ENCODE measurements around the gene BTNL2.
"Not testable (repeated sequence)": the region's sequence is repeated elsewhere in the genome, so short reads cannot be mapped to it uniquely, and the experiment has no call there.

- not testable (repeated sequence) for TF ChIP-seq POLR2A, CTCF (IDR thresholded peaks at IDR 0.05)
Measured at GRCh38 chr6:32359225-32359624, 47.8 kb downstream of the BTNL2 start.
